IPS-18c (cell line): ENCODE measurements around the gene SCN2A.

Experiments
- H3K4me3 ChIP-seq: 2 replicates; pipeline ENCODE4 v1.7.0; 2013; ENCODE audit warnings: low read depth, mild to moderate bottlenecking, low read length, moderate library complexity; ENCODE audit not compliant: insufficient read depth
- H3K9me3 ChIP-seq: one replicate; pipeline ENCODE4 v1.6.1; 2013; ENCODE audit warnings: mild to moderate bottlenecking, low read length, moderate library complexity; ENCODE audit not compliant: control insufficient read depth, insufficient read depth

Gene SCN2A

GRCh38 chr2:165427686-165428085 is 188.5 kb downstream of the SCN2A start:
- Histone ChIP-seq H3K9me3 (peaks cover 2% of the 10 kb centered on the region), H3K4me3 (no peak overlapping the region; the same call in 1 of the 2 replicates)

- no peak overlapping the region for H3K4me3 ChIP-seq
- H3K9me3 ChIP-seq, result no peaks in the 10 kb centered on the region
Observed at GRCh38 chr2:165428926-165429325, 189.7 kb downstream of the SCN2A start.

GRCh38 chr2:165431014-165431413 is 191.8 kb downstream of the SCN2A start:
- H3K9me3 ChIP-seq, result no peaks in the 10 kb centered on the region
- H3K4me3 ChIP-seq, result no peak overlapping the region

DNA sequence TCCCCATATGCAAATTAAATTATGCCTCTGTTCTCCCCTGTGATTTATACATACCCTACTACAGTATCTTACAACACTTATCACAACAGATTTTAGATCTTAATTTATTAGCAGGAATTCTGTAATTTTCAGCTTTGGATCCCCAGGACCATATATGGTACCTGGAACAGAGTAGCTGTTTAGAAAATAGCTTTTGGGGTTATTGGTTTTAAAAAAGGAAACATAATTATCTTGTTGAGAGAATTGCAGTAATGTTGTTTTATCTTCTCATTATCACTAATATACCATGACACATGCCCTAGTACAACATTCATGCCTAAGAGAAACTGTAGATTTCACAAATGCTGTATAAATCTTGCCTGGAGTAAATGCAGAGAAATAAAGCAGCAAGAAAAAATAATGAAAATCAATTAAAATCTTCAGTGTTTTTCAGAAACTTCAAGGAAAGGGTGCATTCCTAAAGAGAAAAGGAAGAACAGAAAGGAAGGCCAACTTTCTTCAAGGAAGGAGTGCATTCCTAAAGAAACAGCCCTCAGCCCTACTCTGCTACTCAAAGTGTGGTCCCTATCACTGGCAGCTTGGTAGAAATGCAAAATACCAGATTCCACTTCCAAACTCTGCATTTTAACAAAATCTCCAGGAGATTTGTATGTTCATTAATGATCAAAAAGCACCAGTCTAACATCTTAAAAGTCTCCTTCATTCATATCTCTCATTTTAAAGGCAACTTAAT is 193.2 kb downstream of the SCN2A start:
- Histone ChIP-seq H3K9me3 (no peaks in the 10 kb centered on the region), H3K4me3 (0 out of 2 replicates have a peak overlapping the region, but pooled peaks have one; percentile 9)

- Histone ChIP-seq H3K9me3 (no peaks in the 10 kb centered on the region), H3K4me3 (no peak overlapping the region)
Observed at GRCh38 chr2:165434865-165435496, 195.8 kb downstream of the SCN2A start.

DNA sequence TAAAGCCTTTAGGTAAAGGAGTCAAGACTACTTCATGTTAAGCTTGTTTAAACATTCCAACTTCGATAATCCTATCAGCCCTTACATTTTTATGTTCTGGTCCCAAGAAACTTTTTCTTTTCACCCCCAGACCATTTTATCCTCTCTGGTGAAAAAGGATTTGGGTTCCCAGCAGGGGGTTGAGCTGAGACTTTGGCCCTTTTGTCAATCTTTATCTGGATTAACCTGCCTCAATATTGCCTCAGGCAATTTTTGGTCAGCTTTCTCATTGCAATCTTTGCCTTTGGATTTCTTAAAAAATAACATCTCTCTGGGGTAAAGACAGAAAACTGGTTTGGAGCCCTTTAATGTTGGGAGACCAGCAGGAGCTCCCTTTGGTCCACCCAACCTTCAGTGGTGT is 196.4 kb downstream of the SCN2A start:
- H3K4me3 ChIP-seq, result no peak overlapping the region

DNA sequence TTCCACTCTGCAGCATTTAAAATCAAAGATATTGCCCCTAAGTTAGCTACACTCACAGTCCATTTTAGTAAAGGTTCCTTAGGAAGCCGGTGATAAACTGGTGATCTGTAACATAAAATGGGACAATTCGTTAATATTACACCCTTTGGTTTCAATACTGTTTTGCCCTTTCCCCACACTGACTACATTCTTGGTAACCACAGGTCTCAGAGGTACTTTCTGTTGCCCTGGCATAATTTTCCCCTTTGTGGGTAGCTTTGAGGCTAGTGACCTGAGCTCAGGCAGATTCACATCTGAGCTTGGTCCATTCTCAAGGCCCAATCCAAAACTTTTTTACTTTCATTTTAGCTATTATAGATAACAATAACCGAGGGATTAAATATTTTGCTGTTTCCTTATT is 197.3 kb downstream of the SCN2A start:
- Histone ChIP-seq H3K4me3 (no peak overlapping the region), H3K9me3 (no peaks in the 10 kb centered on the region)

More for the DNA sequence above, 196.4 kb downstream of the SCN2A start:
- H3K9me3 ChIP-seq, result no peaks in the 10 kb centered on the region

- no peak overlapping the region for H3K4me3 ChIP-seq
- no peaks in the 10 kb centered on the region for H3K9me3 ChIP-seq
Observed at GRCh38 chr2:165440367-165440766, 201.2 kb downstream of the SCN2A start.
